GM23338 (cell line): Measurements from ENCODE around the gene UNC79. TPM values are rescaled to one million over a fixed set of nuclear protein-coding genes. Genes with fewer than 3 reads are reported as not detected.

Experiments used
- ATAC-seq: fragments of 200-7000 bp; cut with Tn5 transposase; 3 replicates; pipeline ENCODE4 v1.9.1; 2020
- DNase-seq: peaks from one replicate; pipeline ENCODE4 v3.0.0-alpha.2; 2015; ENCODE audit warnings: low spot score
- H2AFZ ChIP-seq: fragments of 200-600 bp; sonication (generic); 2 replicates; pipeline ENCODE4 v1.8.0; 2016; ENCODE audit warnings: antibody characterized with exemption, mild to moderate bottlenecking, moderate library complexity
- H3F3A ChIP-seq: fragments of 200-600 bp; sonication (generic); replicated peaks from 2 replicates; pipeline ENCODE4 v1.8.0; 2017; ENCODE audit warnings: antibody characterized with exemption, mixed run types, low read depth
- H3K27ac ChIP-seq: fragments of 200-600 bp; sonication (generic); 2 replicates; pipeline ENCODE4 v1.6.1; 2016; ENCODE audit warnings: low read depth
- H3K27me3 ChIP-seq: fragments of 200-600 bp; sonication (generic); 2 replicates; pipeline ENCODE4 v1.8.0; 2016; ENCODE audit warnings: mild to moderate bottlenecking, mixed run types, moderate library complexity; ENCODE audit not compliant: insufficient read depth
- H3K36me3 ChIP-seq: fragments of 200-600 bp; sonication (generic); 2 replicates; pipeline ENCODE4 v1.8.0; 2016; ENCODE audit warnings: mild to moderate bottlenecking; ENCODE audit not compliant: insufficient read depth
- H3K4me1 ChIP-seq: fragments of 200-600 bp; sonication (generic); 2 replicates; pipeline ENCODE4 v1.8.0; 2016; ENCODE audit warnings: mild to moderate bottlenecking, moderate library complexity; ENCODE audit not compliant: insufficient read depth
- H3K4me2 ChIP-seq: fragments of 200-600 bp; sonication (generic); 2 replicates; pipeline ENCODE4 v1.7.1; 2017; ENCODE audit warnings: mixed run types
- H3K4me3 ChIP-seq: fragments of 200-600 bp; sonication (generic); 2 replicates; pipeline ENCODE4 v1.6.1; 2016; ENCODE audit warnings: mixed run types
- H3K79me2 ChIP-seq: fragments of 200-600 bp; sonication (generic); replicated peaks from 2 replicates; pipeline ENCODE4 v1.8.0; 2017; ENCODE audit warnings: mild to moderate bottlenecking; ENCODE audit not compliant: insufficient read depth
- H3K9me2 ChIP-seq: fragments of 200-600 bp; sonication (generic); 2 replicates; pipeline ENCODE4 v1.8.0; 2017; ENCODE audit not compliant: insufficient read depth
- H4K20me1 ChIP-seq: fragments of 200-600 bp; sonication (generic); replicated peaks from 2 replicates; pipeline ENCODE4 v1.8.0; 2017; ENCODE audit warnings: mild to moderate bottlenecking; ENCODE audit not compliant: insufficient read depth
- H3K27ac Mint-ChIP-seq: 2 replicates; pipeline ENCODE4 v1.8.0; 2020; ENCODE audit warnings: inconsistent platforms, mild to moderate bottlenecking, moderate library complexity, mixed read lengths
- H3K27me3 Mint-ChIP-seq: 3 replicates; pipeline ENCODE4 v1.8.0; 2022; ENCODE audit warnings: low read depth, mild to moderate bottlenecking, moderate library complexity, mixed read lengths, inconsistent platforms; ENCODE audit not compliant: insufficient read depth, poor library complexity
- H3K36me3 Mint-ChIP-seq: 3 replicates; pipeline ENCODE4 v1.8.0; 2021; ENCODE audit warnings: low read depth, mild to moderate bottlenecking, inconsistent platforms, moderate library complexity, mixed read lengths
- H3K4me1 Mint-ChIP-seq: 3 replicates; pipeline ENCODE4 v1.8.0; 2020; ENCODE audit warnings: mild to moderate bottlenecking, inconsistent platforms, mixed read lengths
- H3K4me3 Mint-ChIP-seq: 3 replicates; pipeline ENCODE4 v1.8.0; 2021; ENCODE audit warnings: moderate library complexity, mild to moderate bottlenecking, inconsistent platforms, mixed read lengths
- H3K9me3 Mint-ChIP-seq: 3 replicates; pipeline ENCODE4 v1.8.0; 2020; ENCODE audit warnings: moderate library complexity, mild to moderate bottlenecking, inconsistent platforms, mixed read lengths
- CTCF ChIP-seq, 2 experiments: fragments of 200-600 bp in 1 of 2; sonication (generic) in 1 of 2; conservative IDR thresholded peaks; 2 replicates each; pipeline versions ENCODE4 v1.5.1 to v1.6.1; 2016 to 2017; ENCODE audit warnings: antibody characterized with exemption in 2 of 2, low read depth in 2 of 2, mild to moderate bottlenecking in 2 of 2, moderate library complexity in 1 of 2
- EZH2 ChIP-seq: fragments of 200-600 bp; sonication (generic); IDR thresholded peaks from one replicate; pipeline ENCODE4 v1.8.0; 2017; ENCODE audit warnings: antibody characterized with exemption, mild to moderate bottlenecking, low read depth; ENCODE audit not compliant: unreplicated experiment
- EZH2phosphoT487 ChIP-seq: fragments of 200-600 bp; sonication (generic); IDR thresholded peaks from one replicate; pipeline ENCODE4 v1.8.1; 2018; ENCODE audit warnings: antibody characterized with exemption; ENCODE audit not compliant: unreplicated experiment
- REST ChIP-seq: IDR thresholded peaks from one replicate; pipeline ENCODE4 v1.6.1; 2018; ENCODE audit warnings: antibody characterized with exemption; ENCODE audit not compliant: unreplicated experiment
- STAT1 ChIP-seq: IDR thresholded peaks from one replicate; pipeline ENCODE4 v1.6.1; 2016; ENCODE audit warnings: antibody characterized with exemption; ENCODE audit not compliant: unreplicated experiment
- ZNF331 ChIP-seq: fragments of 250-450 bp; sonication (Bioruptor Pico); IDR thresholded peaks from 2 replicates; pipeline ENCODE4 v1.5.0; 2020; ENCODE audit warnings: low read depth, mild to moderate bottlenecking, moderate library complexity
- polyA plus RNA-seq: library from polyadenylated mRNA; unstranded; fragments of >200 nt; fragmentation: Nextera tagmentation; extraction: Ambion mirVana; gene quantifications from 2 replicates; pipeline ENCODE4 v1.2.1, GENCODE V29; 2016
- total RNA-seq: library from RNA; depleted of rRNA; stranded (reverse); fragments of >200 nt; shearing (Covaris generic); gene quantifications from 2 replicates; pipeline ENCODE4 v1.2.3, GENCODE V29; 2014

The UNC79 gene
- total and polyA plus RNA-seq, 2 experiments from 2014 or later: 1.8 to 3.6 TPM

GRCh38 chr14:93540235-93540634, 109.5 kb downstream of the UNC79 start (continued):
- TF ChIP-seq EZH2phosphoT487 (no peak), ZNF331 (no peak), EZH2 (no peak), STAT1 (no peak), REST (no peak), CTCF (conservative IDR thresholded peaks at IDR 0.05; ENCODE audit: low read depth in 2 of 2) (no peak)

- H3K27me3 Mint-ChIP-seq: no peaks in the 10 kb centered on the region
- no peak overlapping the region for H3K27ac ChIP-seq
- no peaks in the 10 kb centered on the region for H3K9me3 Mint-ChIP-seq
- no peaks in the 10 kb centered on the region for H3K79me2 ChIP-seq
- H3K36me3 Mint-ChIP-seq: no peaks in the 10 kb centered on the region
- H3K9me2 ChIP-seq: no peaks in the 10 kb centered on the region
- H3K27me3 ChIP-seq: no peaks in the 10 kb centered on the region
- no peaks in the 10 kb centered on the region for H3K36me3 ChIP-seq
- no peak overlapping the region for H3K4me3 ChIP-seq
- TF ChIP-seq EZH2phosphoT487 (no peak), CTCF (conservative IDR thresholded peaks at IDR 0.05; ENCODE audit: low read depth in 2 of 2) (peak; percentile 40 to 44)
- no peak overlapping the region for H3K27ac Mint-ChIP-seq
- H3K4me2 ChIP-seq: no peak overlapping the region
- H3F3A ChIP-seq: no peaks in the 10 kb centered on the region
- no peak for ATAC-seq
- no peaks in the 10 kb centered on the region for H3K4me1 ChIP-seq
- no peak overlapping the region for H3K4me3 Mint-ChIP-seq
- no peaks in the 10 kb centered on the region for H4K20me1 ChIP-seq
- peak; percentile 20 for DNase-seq
- no peaks in the 10 kb centered on the region for H3K4me1 Mint-ChIP-seq
- no peak overlapping the region for H2AFZ ChIP-seq
Measured at GRCh38 chr14:93543766-93544165, 113.0 kb downstream of the UNC79 start.
